HCT116 (cell line): ENCODE results near the gene ACACB. TPM values are rescaled to one million over a fixed set of nuclear protein-coding genes. Genes with fewer than 3 reads are reported as not detected.

Experiments
- ATAC-seq: fragments of 200-7000 bp; cut with Tn5 transposase; 2 replicates; pipeline ENCODE4 v1.9.1; 2020; ENCODE audit warnings: mild to moderate bottlenecking, moderate library complexity
- BruUV-seq: library from RNA; stranded (reverse); fragments of 400-500 nt; replicated peaks from 2 replicates; lab custom pipeline; 2021; lab: Mats Ljungman, UMichigan
- CTCF ChIA-PET: fragments of 300-600 bp; sonication (Branson Sonifier 250); formaldehyde crosslinking; loops from one replicate; lab custom pipeline; 2021; ENCODE audit warnings: antibody characterized with exemption; lab: Charles Lee
- POLR2A ChIA-PET: fragments of 300-600, 350-600 bp; sonication (Branson Sonifier 250); formaldehyde crosslinking; loops from one replicate; lab custom pipeline; 2021; ENCODE audit warnings: antibody characterized with exemption; lab: Charles Lee
- RAD21 ChIA-PET, 2 experiments: fragments of 300-600 bp; sonication (Branson Sonifier 250); formaldehyde crosslinking; loops; one replicate each; lab custom pipeline; 2023; ENCODE audit warnings: low total read pairs in 2 of 2; ENCODE audit not compliant: uncharacterized antibody in 2 of 2, unreplicated experiment in 2 of 2, low non-redundant PET in 1 of 2; lab: Charles Lee
- DNase-seq: peaks from one replicate; pipeline ENCODE4 v3.0.0-alpha.2; 2010; ENCODE audit warnings: low read depth, low spot score
- H2AFZ ChIP-seq: fragments of 200-600 bp; shearing (Covaris generic), sonication (generic); 2 replicates; pipeline ENCODE4 v1.6.1; 2017; ENCODE audit warnings: low read depth, mixed run types, mixed read lengths, antibody characterized with exemption, low read length; ENCODE audit not compliant: poor library complexity, severe bottlenecking
- H3K27ac ChIP-seq: 2 replicates; pipeline ENCODE4 v1.5.1; 2012; ENCODE audit warnings: low read depth, low read length
- H3K27me3 ChIP-seq: fragments of 200-600 bp; sonication (generic); 2 replicates; pipeline ENCODE4 v1.6.1; 2016; ENCODE audit warnings: mixed run types, low read length, mixed read lengths; ENCODE audit not compliant: insufficient read depth
- H3K36me3 ChIP-seq, 2 experiments: fragments of 200-500 bp in 1 of 2; fragments of 200-600 bp in 1 of 2; sonication (Bioruptor generic) in 1 of 2; sonication (generic) in 1 of 2; 2 replicates each; pipeline versions ENCODE4 v1.5.1 to v1.6.1; 2014 to 2016; ENCODE audit warnings: low read length in 2 of 2, inconsistent platforms in 1 of 2, mixed read lengths in 1 of 2, mixed run types in 1 of 2; ENCODE audit not compliant: insufficient read depth in 2 of 2, control insufficient read depth in 1 of 2
- H3K4me1 ChIP-seq, 2 experiments: fragments of 200-600 bp in 1 of 2; sonication (generic) in 1 of 2; 2 replicates each; pipeline versions ENCODE4 v1.5.1 to v1.6.1; 2012 to 2017; ENCODE audit warnings: low read length in 2 of 2, inconsistent platforms in 1 of 2, mild to moderate bottlenecking in 1 of 2, mixed read lengths in 1 of 2, mixed run types in 1 of 2, moderate library complexity in 1 of 2; ENCODE audit not compliant: insufficient read depth in 2 of 2, control insufficient read depth in 1 of 2
- H3K4me2 ChIP-seq: fragments of 200-600 bp; sonication (generic); 2 replicates; pipeline ENCODE4 v1.6.1; 2017; ENCODE audit warnings: mixed run types, low read length, mixed read lengths
- H3K4me3 ChIP-seq, 2 experiments: fragments of 200-600 bp in 1 of 2; sonication (generic) in 1 of 2; replicated peaks in 1 of 2; 2 replicates each; pipeline ENCODE4 v1.5.1; 2011 to 2016; ENCODE audit warnings: low read length in 2 of 2, control low read depth in 1 of 2, low read depth in 1 of 2, mild to moderate bottlenecking in 1 of 2, mixed read lengths in 1 of 2, mixed run types in 1 of 2
- H3K79me2 ChIP-seq: fragments of 200-600 bp; sonication (generic); 2 replicates; pipeline ENCODE4 v1.6.1; 2017; ENCODE audit warnings: mild to moderate bottlenecking, mixed run types, low read length, moderate library complexity, mixed read lengths; ENCODE audit not compliant: insufficient read depth
- H3K9ac ChIP-seq: fragments of 200-600 bp; sonication (generic); 2 replicates; pipeline ENCODE4 v1.6.1; 2016; ENCODE audit warnings: low read length, mixed read lengths
- H3K9me2 ChIP-seq: fragments of 200-600 bp; sonication (generic), shearing (Covaris generic); 2 replicates; pipeline ENCODE4 v1.6.1; 2017; ENCODE audit warnings: mixed run types, mild to moderate bottlenecking, moderate library complexity; ENCODE audit not compliant: insufficient read depth
- H3K9me3 ChIP-seq, 2 experiments: fragments of 200-500 bp in 1 of 2; fragments of 200-600 bp in 1 of 2; sonication (Bioruptor generic) in 1 of 2; sonication (generic) in 1 of 2; 2 replicates each; pipeline ENCODE4 v1.6.1; 2014 to 2017; ENCODE audit warnings: low read length in 2 of 2, mixed read lengths in 2 of 2, inconsistent platforms in 1 of 2, low read depth in 1 of 2, mild to moderate bottlenecking in 1 of 2, mixed run types in 1 of 2, moderate library complexity in 1 of 2; ENCODE audit not compliant: control insufficient read depth in 1 of 2, insufficient read depth in 1 of 2
- H4K20me1 ChIP-seq: fragments of 200-600 bp; sonication (generic), shearing (Covaris generic); 2 replicates; pipeline ENCODE4 v1.6.1; 2017; ENCODE audit warnings: mixed run types, mild to moderate bottlenecking, moderate library complexity; ENCODE audit not compliant: insufficient read depth
- CBX3 ChIP-seq: IDR thresholded peaks from 2 replicates; pipeline ENCODE4 v1.6.1; 2012; ENCODE audit warnings: low read depth
- CEBPB ChIP-seq: IDR thresholded peaks from 2 replicates; pipeline ENCODE4 v1.6.1; 2012; ENCODE audit warnings: low read depth
- CTCF ChIP-seq, 3 experiments: fragments of 200-600 bp in 1 of 3; sonication (generic) in 1 of 3; IDR thresholded peaks in 2 of 3; conservative IDR thresholded peaks in 1 of 3; 2 replicates each; pipeline ENCODE4 v1.5.1; 2012 to 2017; ENCODE audit warnings: low read depth in 2 of 3, low read length in 2 of 3, antibody characterized with exemption in 1 of 3, borderline replicate concordance in 1 of 3, control low read depth in 1 of 3, mild to moderate bottlenecking in 1 of 3, mixed read lengths in 1 of 3, mixed run types in 1 of 3, moderate library complexity in 1 of 3; ENCODE audit not compliant: insufficient read depth in 1 of 3
- ELF1 ChIP-seq: IDR thresholded peaks from 2 replicates; pipeline ENCODE4 v1.6.1; 2012; ENCODE audit warnings: low read depth, borderline replicate concordance
- FOSL1 ChIP-seq: IDR thresholded peaks from 2 replicates; pipeline ENCODE4 v1.6.1; 2012; ENCODE audit warnings: low read depth
- MAX ChIP-seq: IDR thresholded peaks from 2 replicates; pipeline ENCODE4 v1.6.1; 2012
- POLR2AphosphoS5 ChIP-seq: IDR thresholded peaks from 2 replicates; pipeline ENCODE4 v1.6.1; 2011; ENCODE audit warnings: mild to moderate bottlenecking, low read depth, low read length, moderate library complexity
- RAD21 ChIP-seq: IDR thresholded peaks from 2 replicates; pipeline ENCODE4 v1.6.1; 2012; ENCODE audit warnings: low read depth, mild to moderate bottlenecking
- intact Hi-C: fragments of 100-400 bp; cut with micrococcal nuclease; formaldehyde crosslinking; loops from 2 replicates; pipeline ENCODE4 v1.10.0; 2022
- total RNA-seq: library from RNA; stranded (reverse); gene quantifications from one replicate; pipeline ENCODE4 v1.2.1, GENCODE V29; 2021; ENCODE audit not compliant: unreplicated experiment
- TF ChIP-seq, protein P1 (sequence below): IDR thresholded peaks from 2 replicates; pipeline ENCODE4 v1.6.1; 2012

The ACACB gene
- total RNA-seq, 1 experiment from 2014 or later = 11.1 TPM

- POLR2A ChIA-PET = no interaction called here
- H3K4me3 ChIP-seq = no peak overlapping the region
- TF ChIP-seq, protein P1, sequence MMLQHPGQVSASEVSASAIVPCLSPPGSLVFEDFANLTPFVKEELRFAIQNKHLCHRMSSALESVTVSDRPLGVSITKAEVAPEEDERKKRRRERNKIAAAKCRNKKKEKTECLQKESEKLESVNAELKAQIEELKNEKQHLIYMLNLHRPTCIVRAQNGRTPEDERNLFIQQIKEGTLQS = no peak
- no peak for TF ChIP-seq RAD21
- no peak for TF ChIP-seq CEBPB
- TF ChIP-seq ELF1 = no peak
- TF ChIP-seq MAX = no peak
- TF ChIP-seq, all 23 proteins: peak for 0
- Histone ChIP-seq H3K36me3 (0 out of 4 replicates have a peak, but pooled peaks cover 0 to 2% of the 10 kb centered on the region in 2 experiments), H3K27me3 (no peaks in the 10 kb centered on the region), H3K4me1 (no peaks in the 10 kb centered on the region), H3K4me2 (no peak overlapping the region), H3K9me3 (no peaks in the 10 kb centered on the region), H2AFZ (no peak overlapping the region), H3K9me2 (no peaks in the 10 kb centered on the region), H4K20me1 (no peaks in the 10 kb centered on the region), H3K79me2 (no peaks in the 10 kb centered on the region), H3K27ac (no peak overlapping the region), H3K9ac (no peak overlapping the region)
- RAD21 ChIA-PET = no interaction called here
- ATAC-seq (no peak), DNase-seq (no peak)
- intact Hi-C loops = no loop called here
- CTCF ChIA-PET = no interaction called here
- no TSS peak for BruUV-seq
Observed at GRCh38 chr12:109239179-109239578, 122.8 kb downstream of the ACACB start.

DNA sequence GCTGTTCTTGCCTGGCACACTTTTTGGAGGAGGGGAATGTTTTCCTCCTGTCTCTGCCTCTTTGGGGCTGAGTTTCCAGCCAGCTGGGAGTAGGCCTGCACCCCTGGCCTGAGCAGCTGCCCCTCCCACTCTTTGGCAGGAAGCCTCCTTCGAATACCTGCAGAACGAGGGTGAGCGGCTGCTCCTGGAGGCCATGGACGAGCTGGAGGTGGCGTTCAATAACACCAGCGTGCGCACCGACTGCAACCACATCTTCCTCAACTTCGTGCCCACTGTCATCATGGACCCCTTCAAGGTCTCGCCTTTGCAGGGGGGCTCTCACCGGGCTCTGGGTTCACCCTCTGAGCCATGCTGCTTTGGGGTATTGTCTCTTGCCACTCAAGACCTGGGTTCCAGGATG, 123.3 kb downstream of the ACACB start:
- Histone ChIP-seq H3K36me3 (0 out of 4 replicates have a peak, but pooled peaks cover 0 to 2% of the 10 kb centered on the region in 2 experiments), H4K20me1 (no peaks in the 10 kb centered on the region), H3K27ac (no peak overlapping the region), H2AFZ (no peak overlapping the region), H3K4me3 (no peak overlapping the region), H3K27me3 (no peaks in the 10 kb centered on the region), H3K4me2 (no peak overlapping the region), H3K9me2 (no peaks in the 10 kb centered on the region), H3K79me2 (no peaks in the 10 kb centered on the region), H3K9me3 (no peaks in the 10 kb centered on the region), H3K9ac (no peak overlapping the region), H3K4me1 (no peaks in the 10 kb centered on the region)
- TF ChIP-seq CTCF (IDR thresholded peaks at IDR 0.05 in 2 of 3, conservative IDR thresholded peaks at IDR 0.05 in 1 of 3; ENCODE audit: borderline replicate concordance in 1 of 3, insufficient read depth in 1 of 3, low read depth in 2 of 3, low read length in 2 of 3) (no peak), ELF1 (no peak), POLR2AphosphoS5 (no peak), FOSL1 (no peak), MAX (no peak), CBX3 (no peak)
- TF ChIP-seq, protein P1 = no peak
- ChIA-PET RAD21 (no interaction called here), CTCF (no interaction called here), POLR2A (no interaction called here)
- ATAC-seq (no peak), DNase-seq (no peak)
- no TSS peak for BruUV-seq
- intact Hi-C loops = no loop called here
